H9 (cell line): ENCODE measurements around the gene GPR107. TPM values are rescaled to one million over a fixed set of nuclear protein-coding genes. Genes with fewer than 3 reads are reported as not detected.

Experiments used
- DNase-seq: peaks from one replicate; pipeline ENCODE4 v3.0.0-alpha.2; 2017
- H2AFZ ChIP-seq: one replicate; pipeline ENCODE4 v1.6.1; 2013; ENCODE audit warnings: mild to moderate bottlenecking, low read length, control low read depth, moderate library complexity
- H2AK5ac ChIP-seq: 2 replicates; pipeline ENCODE4 v1.6.1; 2013; ENCODE audit warnings: low read length, control low read depth, mixed read lengths; ENCODE audit not compliant: insufficient read length
- H2BK120ac ChIP-seq: one replicate; pipeline ENCODE4 v1.6.1; 2013; ENCODE audit warnings: low read depth, mild to moderate bottlenecking, low read length, control low read depth, inconsistent platforms; ENCODE audit not compliant: poor library complexity, severe bottlenecking
- H2BK12ac ChIP-seq: 2 replicates; pipeline ENCODE4 v1.6.1; 2013; ENCODE audit warnings: low read length, control low read depth, mixed read lengths, low read depth; ENCODE audit not compliant: insufficient read length
- H2BK15ac ChIP-seq: 2 replicates; pipeline ENCODE4 v1.6.1; 2013; ENCODE audit warnings: low read depth, low read length, control low read depth
- H2BK20ac ChIP-seq: one replicate; pipeline ENCODE4 v1.6.1; 2013; ENCODE audit warnings: low read depth, mild to moderate bottlenecking, low read length, control low read depth, inconsistent platforms; ENCODE audit not compliant: poor library complexity, severe bottlenecking
- H2BK5ac ChIP-seq: 2 replicates; pipeline ENCODE4 v1.6.1; 2013; ENCODE audit warnings: low read length, control low read depth, mixed read lengths; ENCODE audit not compliant: insufficient read length
- H3K14ac ChIP-seq: 2 replicates; pipeline ENCODE4 v1.6.1; 2013; ENCODE audit warnings: low read length, control low read depth; ENCODE audit not compliant: insufficient read depth
- H3K18ac ChIP-seq: 2 replicates; pipeline ENCODE4 v1.6.1; 2013; ENCODE audit warnings: low read depth, mild to moderate bottlenecking, mixed read lengths, low read length, control low read depth; ENCODE audit not compliant: insufficient read length
- H3K23ac ChIP-seq: 2 replicates; pipeline ENCODE4 v1.6.1; 2013; ENCODE audit warnings: low read length, control low read depth, mixed read lengths, low read depth; ENCODE audit not compliant: insufficient read length
- H3K23me2 ChIP-seq: 2 replicates; pipeline ENCODE4 v1.6.1; 2013; ENCODE audit warnings: low read depth, mild to moderate bottlenecking, mixed read lengths, low read length, control low read depth; ENCODE audit not compliant: insufficient read length, poor library complexity, severe bottlenecking
- H3K27ac ChIP-seq: 2 replicates; pipeline ENCODE4 v1.5.1; 2013; ENCODE audit warnings: low read length, control low read depth, mixed read lengths, low read depth; ENCODE audit not compliant: insufficient read length
- H3K27me3 ChIP-seq: 2 replicates; pipeline ENCODE4 v1.6.1; 2013; ENCODE audit warnings: low read length, control low read depth, inconsistent platforms; ENCODE audit not compliant: insufficient read depth
- H3K4ac ChIP-seq: 2 replicates; pipeline ENCODE4 v1.6.1; 2013; ENCODE audit warnings: low read depth, mild to moderate bottlenecking, control low read depth, inconsistent platforms, low read length, moderate library complexity
- H3K4me1 ChIP-seq: 2 replicates; pipeline ENCODE4 v1.6.1; 2013; ENCODE audit warnings: low read length, control low read depth, inconsistent platforms; ENCODE audit not compliant: insufficient read depth
- H3K4me2 ChIP-seq: 2 replicates; pipeline ENCODE4 v1.6.1; 2013; ENCODE audit warnings: low read length, control low read depth, mixed read lengths; ENCODE audit not compliant: insufficient read length, insufficient read depth
- H3K56ac ChIP-seq: 2 replicates; pipeline ENCODE4 v1.6.1; 2013; ENCODE audit warnings: low read depth, mild to moderate bottlenecking, mixed read lengths, low read length, control low read depth; ENCODE audit not compliant: insufficient read length
- H3K79me1 ChIP-seq: 2 replicates; pipeline ENCODE4 v1.6.1; 2013; ENCODE audit warnings: low read depth, mild to moderate bottlenecking, moderate library complexity, low read length, control low read depth, inconsistent platforms; ENCODE audit not compliant: insufficient read depth, poor library complexity, severe bottlenecking
- H3K79me2 ChIP-seq: 2 replicates; pipeline ENCODE4 v1.6.1; 2013; ENCODE audit warnings: low read length, control low read depth, inconsistent platforms; ENCODE audit not compliant: insufficient read depth
- H3K9ac ChIP-seq: 2 replicates; pipeline ENCODE4 v1.6.1; 2013; ENCODE audit warnings: low read length, control low read depth, mixed read lengths; ENCODE audit not compliant: insufficient read length; ENCODE audit errors: extremely low read depth
- H3K9me3 ChIP-seq: one replicate; pipeline ENCODE4 v1.6.1; 2013; ENCODE audit warnings: low read depth, low read length, inconsistent platforms; ENCODE audit not compliant: control insufficient read depth
- H3T11ph ChIP-seq: one replicate; pipeline ENCODE4 v1.6.1; 2013; ENCODE audit warnings: mild to moderate bottlenecking, low read length, control low read depth, inconsistent platforms
- H4K20me1 ChIP-seq: one replicate; pipeline ENCODE4 v1.6.1; 2013; ENCODE audit not compliant: control insufficient read depth, insufficient read length, insufficient read depth
- H4K5ac ChIP-seq: 2 replicates; pipeline ENCODE4 v1.6.1; 2013; ENCODE audit warnings: low read depth, mild to moderate bottlenecking, mixed read lengths, low read length, control low read depth; ENCODE audit not compliant: insufficient read length
- H4K8ac ChIP-seq: replicated peaks from 2 replicates; pipeline ENCODE4 v1.6.1; 2013; ENCODE audit warnings: low read length, control low read depth, mixed read lengths, low read depth; ENCODE audit not compliant: insufficient read length
- H4K91ac ChIP-seq: 2 replicates; pipeline ENCODE4 v1.6.1; 2013; ENCODE audit warnings: low read depth, mild to moderate bottlenecking, moderate library complexity, mixed read lengths, low read length, control low read depth; ENCODE audit not compliant: insufficient read length
- H3K27ac Mint-ChIP-seq, 3 experiments: 2 replicates in 2 of 3; 3 replicates in 1 of 3; pipeline ENCODE4 v1.8.0; 2020 to 2021; ENCODE audit warnings: mixed read lengths in 3 of 3, mild to moderate bottlenecking in 1 of 3, moderate library complexity in 1 of 3
- H3K27me3 Mint-ChIP-seq: 2 replicates; pipeline ENCODE4 v1.8.0; 2021; ENCODE audit warnings: low read depth, mild to moderate bottlenecking, moderate library complexity, mixed read lengths
- H3K36me3 Mint-ChIP-seq, 3 experiments: 2 replicates in 2 of 3; 3 replicates in 1 of 3; pipeline ENCODE4 v1.8.0; 2020 to 2021; ENCODE audit warnings: low read depth in 3 of 3, mixed read lengths in 3 of 3; ENCODE audit not compliant: insufficient read depth in 1 of 3
- H3K4me1 Mint-ChIP-seq, 2 experiments: 2 replicates each; pipeline ENCODE4 v1.8.0; 2020; ENCODE audit warnings: mixed read lengths in 2 of 2
- H3K4me3 Mint-ChIP-seq, 2 experiments: 2 replicates in 1 of 2; 3 replicates in 1 of 2; pipeline ENCODE4 v1.8.0; 2020 to 2021; ENCODE audit warnings: mild to moderate bottlenecking in 2 of 2, mixed read lengths in 2 of 2, moderate library complexity in 1 of 2
- H3K9me3 Mint-ChIP-seq, 2 experiments: 2 replicates in 1 of 2; 3 replicates in 1 of 2; pipeline ENCODE4 v1.8.0; 2020; ENCODE audit warnings: mild to moderate bottlenecking in 2 of 2, mixed read lengths in 2 of 2, moderate library complexity in 1 of 2
- CTCF ChIP-seq: fragments of 200-600 bp; sonication (generic); conservative IDR thresholded peaks from 3 replicates; pipeline ENCODE4 v1.8.0; 2021; ENCODE audit warnings: antibody characterized with exemption, mild to moderate bottlenecking
- WGBS: extraction: QIAGEN DNeasy Blood & Tissue Kit; methylation state at CpG from one replicate; pipeline ENCODE4 v1.1.7; 2013; ENCODE audit warnings: missing lambda C conversion rate, low lambda C conversion rate, mixed read lengths; ENCODE audit not compliant: insufficient read length; ENCODE audit errors: extremely low coverage; 5-methylcytosine and 5-hydroxymethylcytosine counted together
- total RNA-seq: library from RNA; stranded (reverse); gene quantifications from 2 replicates; pipeline ENCODE4 v1.2.1, GENCODE V29; 2021

The GPR107 gene
- total RNA-seq, 1 experiment from 2014 or later, result 38.0 TPM

GRCh38 chr9:130160862-130161470 lies 107.3 kb downstream of the GPR107 start:
- Mint-ChIP-seq H3K9me3 (no peaks in the 10 kb centered on the region), H3K4me3 (no peak overlapping the region), H3K27me3 (peaks cover 2% of the 10 kb centered on the region; the same call in 1 of the 2 replicates), H3K36me3 (no peaks in the 10 kb centered on the region; a peak in 1 of 7 replicates), H3K4me1 (peaks cover 7 to 11% of the 10 kb centered on the region in 2 experiments; a peak in 3 of 4 replicates), H3K27ac (no peak overlapping the region)
- H3K23me2 ChIP-seq, result no peaks in the 10 kb centered on the region
- no peak overlapping the region for H2BK5ac ChIP-seq
- H3K79me2 ChIP-seq, result no peaks in the 10 kb centered on the region
- no CpG with 5 or more reads among the region's 3 CpGs for WGBS
- no peak overlapping the region for H3K56ac ChIP-seq
- DNase-seq, result no peak
- no peak overlapping the region for H3T11ph ChIP-seq
- no peak overlapping the region for H3K18ac ChIP-seq
- H4K5ac ChIP-seq, result no peak overlapping the region
- H3K79me1 ChIP-seq, result no peaks in the 10 kb centered on the region
- H2AK5ac ChIP-seq, result no peak overlapping the region
- no peak overlapping the region for H2AFZ ChIP-seq
- H3K14ac ChIP-seq, result no peak overlapping the region
- H3K4ac ChIP-seq, result no peak overlapping the region
- no peak overlapping the region for H2BK120ac ChIP-seq
- no peak for TF ChIP-seq CTCF
- H4K91ac ChIP-seq, result no peak overlapping the region
- H2BK15ac ChIP-seq, result no peak overlapping the region
- no peak overlapping the region for H2BK20ac ChIP-seq
- H3K4me1 ChIP-seq, result no peaks in the 10 kb centered on the region
- H4K20me1 ChIP-seq, result no peaks in the 10 kb centered on the region
- no peak overlapping the region for H3K23ac ChIP-seq
- no peak overlapping the region for H4K8ac ChIP-seq
- H3K9ac ChIP-seq, result no peak overlapping the region
- no peak overlapping the region for H3K4me2 ChIP-seq
- H3K27ac ChIP-seq, result no peak overlapping the region
- H3K27me3 ChIP-seq, result no peaks in the 10 kb centered on the region
- no peaks in the 10 kb centered on the region for H3K9me3 ChIP-seq
- H2BK12ac ChIP-seq, result no peak overlapping the region
